ENCODE data around the gene DIS3L2. TPM values are rescaled to one million over a fixed set of nuclear protein-coding genes. Genes with fewer than 3 reads are reported as not detected.

Gene DIS3L2
- total RNA-seq, 1 experiment from 2014 or later = 32.6 TPM

DNA sequence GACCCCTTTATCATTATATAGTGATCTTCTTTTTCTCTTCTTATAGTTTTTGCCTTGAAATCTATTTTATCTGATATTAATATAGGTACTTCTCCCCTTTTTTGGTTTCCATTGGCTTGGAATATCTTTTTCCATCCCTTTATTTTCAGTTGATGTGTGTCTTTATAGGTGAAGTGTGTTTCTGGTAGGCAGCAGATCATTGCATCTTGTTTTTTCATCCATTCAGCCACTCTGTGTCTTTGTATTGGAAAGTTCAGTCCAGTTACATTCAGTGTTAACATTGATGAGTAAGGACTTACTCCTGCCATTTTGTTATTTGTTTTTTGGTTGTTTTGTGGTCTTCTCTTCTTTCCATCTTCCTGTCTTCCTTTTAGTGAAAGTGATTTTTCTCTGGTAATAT lies 133.4 kb downstream of the DIS3L2 start:
- CTCF ChIA-PET = no interaction called here
- POLR2A ChIA-PET = no interaction called here
- no peaks in the 10 kb centered on the region for H3K4me1 Mint-ChIP-seq (ENCODE audit: insufficient read depth, unreplicated experiment)
- H3K4me3 Mint-ChIP-seq (ENCODE audit: unreplicated experiment) = no peak overlapping the region
- H3K9me3 Mint-ChIP-seq (ENCODE audit: unreplicated experiment) = peaks cover 8% of the 10 kb centered on the region
- intact Hi-C loops (cut with micrococcal nuclease) = no loop called here
- TF ChIP-seq, protein P1, sequence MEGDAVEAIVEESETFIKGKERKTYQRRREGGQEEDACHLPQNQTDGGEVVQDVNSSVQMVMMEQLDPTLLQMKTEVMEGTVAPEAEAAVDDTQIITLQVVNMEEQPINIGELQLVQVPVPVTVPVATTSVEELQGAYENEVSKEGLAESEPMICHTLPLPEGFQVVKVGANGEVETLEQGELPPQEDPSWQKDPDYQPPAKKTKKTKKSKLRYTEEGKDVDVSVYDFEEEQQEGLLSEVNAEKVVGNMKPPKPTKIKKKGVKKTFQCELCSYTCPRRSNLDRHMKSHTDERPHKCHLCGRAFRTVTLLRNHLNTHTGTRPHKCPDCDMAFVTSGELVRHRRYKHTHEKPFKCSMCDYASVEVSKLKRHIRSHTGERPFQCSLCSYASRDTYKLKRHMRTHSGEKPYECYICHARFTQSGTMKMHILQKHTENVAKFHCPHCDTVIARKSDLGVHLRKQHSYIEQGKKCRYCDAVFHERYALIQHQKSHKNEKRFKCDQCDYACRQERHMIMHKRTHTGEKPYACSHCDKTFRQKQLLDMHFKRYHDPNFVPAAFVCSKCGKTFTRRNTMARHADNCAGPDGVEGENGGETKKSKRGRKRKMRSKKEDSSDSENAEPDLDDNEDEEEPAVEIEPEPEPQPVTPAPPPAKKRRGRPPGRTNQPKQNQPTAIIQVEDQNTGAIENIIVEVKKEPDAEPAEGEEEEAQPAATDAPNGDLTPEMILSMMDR (IDR thresholded peaks at IDR 0.05; ENCODE audit: unreplicated experiment) = no peak
- no peaks in the 10 kb centered on the region for H3K27me3 Mint-ChIP-seq (ENCODE audit: insufficient read depth, unreplicated experiment)
- BruUV-seq (replicated peaks) = no TSS peak
- peaks cover 6% of the 10 kb centered on the region for H3K36me3 Mint-ChIP-seq (ENCODE audit: insufficient read depth, unreplicated experiment)
- no peak overlapping the region for H3K27ac Mint-ChIP-seq (ENCODE audit: low read depth, unreplicated experiment)
- no peak for DNase-seq (ENCODE audit: unreplicated experiment)

DNA sequence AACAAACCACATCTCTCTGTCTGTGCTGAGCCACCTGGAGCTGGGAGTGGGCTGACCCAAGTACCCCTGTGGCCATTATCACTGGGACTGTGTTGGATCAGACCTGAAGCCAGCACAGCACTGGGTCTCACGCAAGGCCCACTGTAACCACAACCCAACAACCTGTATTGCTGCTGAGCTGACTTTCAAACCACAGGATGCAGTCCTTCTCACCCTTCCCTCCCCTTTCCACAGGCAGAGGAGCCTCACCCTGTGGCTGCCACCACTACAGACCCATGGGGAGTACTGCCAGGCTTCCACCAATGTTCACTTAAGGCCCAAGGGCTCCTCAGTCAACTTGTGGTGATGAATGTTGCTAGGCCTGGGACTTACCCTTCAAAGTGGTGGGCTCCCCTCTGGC lies 135.7 kb downstream of the DIS3L2 start:
- Mint-ChIP-seq H3K27me3 (ENCODE audit: insufficient read depth, unreplicated experiment) (no peaks in the 10 kb centered on the region), H3K4me1 (ENCODE audit: insufficient read depth, unreplicated experiment) (peaks cover 2% of the 10 kb centered on the region), H3K36me3 (ENCODE audit: insufficient read depth, unreplicated experiment) (peaks cover 6% of the 10 kb centered on the region), H3K4me3 (ENCODE audit: unreplicated experiment) (no peak overlapping the region), H3K9me3 (ENCODE audit: unreplicated experiment) (peaks cover 8% of the 10 kb centered on the region), H3K27ac (ENCODE audit: low read depth, unreplicated experiment) (peak overlapping the region; percentile 46)
- intact Hi-C loops (cut with micrococcal nuclease) = no loop called here
- POLR2A ChIA-PET = no interaction called here
- TF ChIP-seq, protein P1 (IDR thresholded peaks at IDR 0.05; ENCODE audit: unreplicated experiment) = no peak
- BruUV-seq (replicated peaks) = no TSS peak
- no peak for DNase-seq (ENCODE audit: unreplicated experiment)
- CTCF ChIA-PET = no interaction called here

DNA sequence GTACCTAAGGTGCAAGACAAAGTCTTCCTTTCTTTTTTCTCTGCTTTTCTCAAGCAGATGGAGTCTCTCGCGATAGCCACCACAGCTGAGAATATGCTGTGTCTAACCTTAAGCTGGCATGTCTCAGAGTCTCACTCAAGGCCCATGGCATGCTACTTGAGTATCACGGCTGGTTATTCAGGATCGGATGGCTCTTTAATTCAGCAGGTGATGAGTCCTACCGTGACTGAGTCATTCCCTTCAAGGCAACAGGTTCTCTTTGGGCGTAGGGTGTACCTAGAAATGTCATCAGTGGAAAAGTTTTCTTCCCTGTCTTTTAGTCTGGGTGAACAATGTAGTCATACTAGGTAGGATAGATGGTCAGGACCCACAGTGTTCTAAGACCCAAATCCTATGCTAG lies 136.2 kb downstream of the DIS3L2 start:
- intact Hi-C loops (cut with micrococcal nuclease) = no loop called here
- TF ChIP-seq, protein P1 (IDR thresholded peaks at IDR 0.05; ENCODE audit: unreplicated experiment) = no peak
- H3K4me3 Mint-ChIP-seq (ENCODE audit: unreplicated experiment) = no peak overlapping the region
- no peaks in the 10 kb centered on the region for H3K27me3 Mint-ChIP-seq (ENCODE audit: insufficient read depth, unreplicated experiment)
- peaks cover 6% of the 10 kb centered on the region for H3K36me3 Mint-ChIP-seq (ENCODE audit: insufficient read depth, unreplicated experiment)
- H3K9me3 Mint-ChIP-seq (ENCODE audit: unreplicated experiment) = peaks cover 8% of the 10 kb centered on the region
- no peak for DNase-seq (ENCODE audit: unreplicated experiment)
- peak overlapping the region; percentile 46 for H3K27ac Mint-ChIP-seq (ENCODE audit: low read depth, unreplicated experiment)
- ChIA-PET CTCF (no interaction called here), POLR2A (interaction anchor here (0.7 kb wide), 1 partner anchor 602 kb away, joined by 4 read pairs; no protein-coding TSS in a partner anchor)
- BruUV-seq (replicated peaks) = no TSS peak
- peaks cover 4% of the 10 kb centered on the region for H3K4me1 Mint-ChIP-seq (ENCODE audit: insufficient read depth, unreplicated experiment)

DNA sequence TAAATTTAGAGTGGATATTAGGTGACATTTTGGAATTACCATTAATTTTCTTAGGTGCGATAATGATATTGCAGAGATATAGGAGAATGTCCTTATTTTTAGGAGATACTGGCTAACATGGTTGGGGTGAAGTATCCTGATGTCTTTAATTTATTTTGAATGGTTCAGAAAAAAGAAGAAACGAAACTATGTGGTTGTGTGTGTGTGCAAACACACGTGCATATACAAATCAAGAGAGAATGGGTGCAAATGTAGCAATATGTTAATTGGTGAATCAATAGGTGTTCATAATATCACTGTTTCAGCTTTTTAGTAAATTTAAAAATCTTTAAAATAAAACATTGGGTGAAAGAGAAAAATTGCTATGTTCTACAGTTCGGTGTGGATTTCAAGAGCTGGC lies 140.9 kb downstream of the DIS3L2 start:
- TF ChIP-seq, protein P1 (IDR thresholded peaks at IDR 0.05; ENCODE audit: unreplicated experiment) = no peak
- CTCF ChIA-PET = interaction anchor here (0.6 to 0.9 kb wide), 4 partner anchors 38 to 613 kb away, joined by 3 to 6 read pairs (median 3); no protein-coding TSS in a partner anchor
- Mint-ChIP-seq H3K36me3 (ENCODE audit: insufficient read depth, unreplicated experiment) (peaks cover 6% of the 10 kb centered on the region), H3K4me3 (ENCODE audit: unreplicated experiment) (no peak overlapping the region), H3K27me3 (ENCODE audit: insufficient read depth, unreplicated experiment) (no peaks in the 10 kb centered on the region), H3K9me3 (ENCODE audit: unreplicated experiment) (no peaks in the 10 kb centered on the region), H3K27ac (ENCODE audit: low read depth, unreplicated experiment) (no peak overlapping the region), H3K4me1 (ENCODE audit: insufficient read depth, unreplicated experiment) (peaks cover 14% of the 10 kb centered on the region)
- TSS peak; percentile 12 for BruUV-seq (replicated peaks)
- POLR2A ChIA-PET = no interaction called here
- intact Hi-C loops (cut with micrococcal nuclease) = no loop called here
- no peak for DNase-seq (ENCODE audit: unreplicated experiment)
